Nephron progenitor cell (in vitro differentiated cells): Measurements from ENCODE around the gene LST1.
"Not testable (repeated sequence)": the region's sequence is repeated elsewhere in the genome, so short reads cannot be mapped to it uniquely, and the experiment has no call there.

Experiments
- DNase-seq: peaks from one replicate; pipeline ENCODE4 v3.0.0; 2021
- H3K27ac Mint-ChIP-seq: 2 replicates; pipeline ENCODE4 v1.8.0; 2021; ENCODE audit warnings: mild to moderate bottlenecking, moderate library complexity, mixed read lengths
- H3K27me3 Mint-ChIP-seq: 2 replicates; pipeline ENCODE4 v1.8.0; 2021; ENCODE audit warnings: mild to moderate bottlenecking, low read depth, mixed read lengths; ENCODE audit not compliant: poor library complexity
- H3K36me3 Mint-ChIP-seq: 2 replicates; pipeline ENCODE4 v1.8.0; 2021; ENCODE audit warnings: low read depth, mixed read lengths
- H3K4me1 Mint-ChIP-seq: 2 replicates; pipeline ENCODE4 v1.8.0; 2021; ENCODE audit warnings: mixed read lengths
- H3K4me3 Mint-ChIP-seq: 2 replicates; pipeline ENCODE4 v1.8.0; 2021; ENCODE audit warnings: mild to moderate bottlenecking, moderate library complexity, mixed read lengths
- H3K9me3 Mint-ChIP-seq: 2 replicates; pipeline ENCODE4 v1.8.0; 2021; ENCODE audit warnings: mild to moderate bottlenecking, moderate library complexity, mixed read lengths
- CTCF ChIP-seq: fragments of 200-600 bp; sonication (generic); IDR thresholded peaks from 2 replicates; pipeline ENCODE4 v1.5.0; 2021; ENCODE audit warnings: antibody characterized with exemption

Gene LST1

GRCh38 chr6:31547727-31548543, 38.1 kb upstream of the LST1 start:
- Mint-ChIP-seq H3K4me3 (peak overlapping the region; percentile 83), H3K27ac (peak overlapping the region; percentile 78), H3K27me3 (peaks cover 3% of the 10 kb centered on the region), H3K36me3 (peaks cover 30% of the 10 kb centered on the region), H3K9me3 (no peaks in the 10 kb centered on the region), H3K4me1 (peaks cover 51% of the 10 kb centered on the region)
- TF ChIP-seq CTCF, result no peak
- DNase-seq, result peak; percentile 21

- H3K27me3 Mint-ChIP-seq, result peaks cover 3% of the 10 kb centered on the region
- H3K4me1 Mint-ChIP-seq, result peaks cover 46% of the 10 kb centered on the region
- TF ChIP-seq CTCF, result no peak
- peaks cover 34% of the 10 kb centered on the region for H3K36me3 Mint-ChIP-seq
- H3K4me3 Mint-ChIP-seq, result peak overlapping the region; percentile 83
- DNase-seq, result no peak
- peak overlapping the region; percentile 78 for H3K27ac Mint-ChIP-seq
- H3K9me3 Mint-ChIP-seq, result no peaks in the 10 kb centered on the region
Observed at GRCh38 chr6:31548544-31548873, 37.6 kb upstream of the LST1 start.

- H3K27me3 Mint-ChIP-seq, H3K4me3 Mint-ChIP-seq, H3K9me3 Mint-ChIP-seq: not testable (repeated sequence)
- DNase-seq, result peak; percentile 30
- H3K27ac Mint-ChIP-seq, result peak overlapping the region; percentile 68
- H3K4me1 Mint-ChIP-seq, result peaks cover 26% of the 10 kb centered on the region
- peak; percentile 35 for TF ChIP-seq CTCF
- H3K36me3 Mint-ChIP-seq, result peaks cover 40% of the 10 kb centered on the region
Observed at GRCh38 chr6:31551371-31551770, 34.7 kb upstream of the LST1 start.

- no peak overlapping the region for H3K4me3 Mint-ChIP-seq
- H3K9me3 Mint-ChIP-seq, result no peaks in the 10 kb centered on the region
- no peaks in the 10 kb centered on the region for H3K27me3 Mint-ChIP-seq
- H3K36me3 Mint-ChIP-seq, result peaks cover 45% of the 10 kb centered on the region
- peaks cover 19% of the 10 kb centered on the region for H3K4me1 Mint-ChIP-seq
- DNase-seq, result no peak
- no peak overlapping the region for H3K27ac Mint-ChIP-seq
- TF ChIP-seq CTCF, result no peak
Observed at GRCh38 chr6:31556307-31556706, 29.8 kb upstream of the LST1 start.

- Mint-ChIP-seq H3K4me3 (no peak overlapping the region), H3K27me3 (no peaks in the 10 kb centered on the region), H3K36me3 (peaks cover 42% of the 10 kb centered on the region), H3K27ac (no peak overlapping the region), H3K4me1 (peaks cover 25% of the 10 kb centered on the region), H3K9me3 (no peaks in the 10 kb centered on the region)
- no peak for DNase-seq
- TF ChIP-seq CTCF, result no peak
Observed at GRCh38 chr6:31557443-31558317, 28.4 kb upstream of the LST1 start.
